HG02970 (cell line): ENCODE measurements around the gene CBFA2T3.

ENCODE experiments used
- ATAC-seq: cut with Tn5 transposase; IDR thresholded peaks from one replicate; pipeline ENCODE4 v1.9.1; 2021; ENCODE audit warnings: mild to moderate bottlenecking, moderate library complexity, moderate number of reproducible peaks; ENCODE audit not compliant: unreplicated experiment, low FRiP score

CBFA2T3 gene

GRCh38 chr16:88913870-88914269, 63.1 kb downstream of the CBFA2T3 start:
- no peak for ATAC-seq

DNA sequence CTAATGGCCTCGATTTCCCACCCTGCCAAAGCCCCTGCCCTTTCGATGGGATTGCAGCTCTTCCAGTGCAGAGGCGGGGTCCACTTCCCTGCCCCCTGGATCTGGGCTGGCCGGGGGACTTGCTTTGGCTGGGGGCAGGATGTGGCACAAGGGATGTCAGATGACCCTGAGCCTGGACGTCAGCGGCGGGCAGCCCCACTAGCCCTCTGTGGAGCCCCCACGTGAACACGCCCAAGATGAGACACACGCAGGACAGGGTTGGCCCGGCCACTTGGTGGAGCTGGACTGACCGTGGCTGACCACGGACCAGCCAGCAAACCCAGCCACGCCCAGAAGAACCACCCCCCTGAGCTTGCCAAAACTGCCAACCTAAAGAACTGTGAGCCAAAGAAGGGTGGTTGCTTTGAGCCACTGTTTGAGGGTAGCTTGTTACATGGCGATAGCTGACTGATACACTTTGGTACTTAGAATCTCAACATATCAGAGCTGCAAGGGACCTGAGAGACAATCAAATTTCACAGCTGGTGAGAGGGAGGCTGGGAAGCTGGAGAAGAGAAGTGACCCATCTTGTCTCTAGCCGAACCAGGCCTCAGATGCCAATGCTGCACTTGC, 63.9 kb downstream of the CBFA2T3 start:
- ATAC-seq, result no peak

DNA sequence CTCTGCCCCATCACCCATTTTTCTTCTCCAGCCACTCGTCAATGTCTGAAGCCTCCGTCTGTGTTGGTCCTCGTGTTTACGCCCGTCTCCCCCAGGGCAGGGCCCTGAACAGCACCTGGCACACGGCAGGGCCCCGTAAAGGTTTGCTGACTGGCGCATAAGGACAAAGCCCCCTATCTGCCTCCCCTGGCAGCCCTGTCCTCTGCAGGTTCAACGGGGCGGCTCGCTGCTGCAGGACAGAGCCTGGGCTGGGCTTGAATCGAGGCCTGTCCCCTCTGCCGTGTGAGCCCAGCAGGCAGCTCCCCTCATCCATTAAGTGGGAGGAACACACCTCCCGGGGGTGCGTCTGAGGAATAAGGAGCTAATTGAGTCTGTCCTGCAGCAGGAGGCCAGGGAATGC, 64.5 kb downstream of the CBFA2T3 start:
- no peak for ATAC-seq

DNA sequence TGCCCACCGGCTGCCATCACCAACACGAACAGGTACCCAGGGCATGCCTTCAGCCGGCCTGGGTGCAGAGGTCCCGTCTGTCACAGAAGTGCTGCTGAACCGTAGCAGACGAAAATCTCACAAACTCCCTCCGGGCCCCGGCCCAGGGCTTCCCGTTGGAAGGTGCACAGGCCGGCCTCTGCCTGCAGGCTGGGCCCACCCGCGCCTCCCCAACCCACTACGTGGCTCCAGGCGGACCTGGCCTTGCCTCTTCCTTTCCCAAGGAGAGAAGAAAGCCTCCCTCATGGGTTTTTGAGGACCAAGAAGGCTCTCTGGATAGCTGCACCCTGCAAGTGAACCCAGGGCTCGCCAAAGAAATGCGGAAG, 65.1 kb downstream of the CBFA2T3 start:
- ATAC-seq, result no peak

DNA sequence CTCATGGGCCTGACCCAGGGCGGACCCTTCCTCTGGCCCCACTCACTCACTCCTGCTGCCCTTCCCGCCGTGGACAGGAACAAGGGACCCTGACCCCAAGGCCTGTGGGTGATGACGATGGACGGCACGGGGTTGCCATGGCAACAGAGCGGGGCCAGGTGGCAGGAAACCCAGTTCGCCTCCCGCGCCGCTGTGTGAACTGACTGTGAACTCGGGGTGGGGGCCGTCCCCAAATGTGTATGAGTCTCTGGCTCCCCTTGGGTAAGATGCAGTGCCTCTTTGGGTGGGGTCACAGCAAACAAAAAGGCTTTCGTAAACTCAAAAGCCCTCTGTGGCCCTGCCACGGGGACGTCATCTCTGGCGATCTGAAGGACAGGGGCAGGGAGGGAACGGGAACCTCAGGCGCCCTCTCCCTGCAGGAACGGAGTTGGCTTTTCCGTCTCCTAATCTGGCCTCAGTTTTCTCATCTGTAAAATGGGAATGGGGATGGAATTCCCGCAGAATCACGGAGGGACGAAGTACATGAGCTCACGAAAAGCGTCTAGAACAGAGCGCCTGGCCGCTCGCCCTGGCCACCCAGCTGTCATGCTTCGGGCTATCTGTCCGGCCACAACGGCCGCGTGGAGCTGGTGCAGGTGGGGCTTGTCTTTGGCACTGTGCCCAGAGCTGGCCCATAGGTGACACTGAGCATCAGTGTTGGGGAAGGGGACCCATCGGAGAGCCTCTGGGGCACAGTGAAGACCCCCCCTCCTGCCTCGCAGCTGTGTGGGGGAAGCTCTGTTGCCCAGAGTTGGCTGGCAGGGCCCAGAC, 65.7 kb downstream of the CBFA2T3 start:
- no peak for ATAC-seq

- no peak for ATAC-seq
Observed at GRCh38 chr16:88910284-88911135, 66.5 kb downstream of the CBFA2T3 start.

DNA sequence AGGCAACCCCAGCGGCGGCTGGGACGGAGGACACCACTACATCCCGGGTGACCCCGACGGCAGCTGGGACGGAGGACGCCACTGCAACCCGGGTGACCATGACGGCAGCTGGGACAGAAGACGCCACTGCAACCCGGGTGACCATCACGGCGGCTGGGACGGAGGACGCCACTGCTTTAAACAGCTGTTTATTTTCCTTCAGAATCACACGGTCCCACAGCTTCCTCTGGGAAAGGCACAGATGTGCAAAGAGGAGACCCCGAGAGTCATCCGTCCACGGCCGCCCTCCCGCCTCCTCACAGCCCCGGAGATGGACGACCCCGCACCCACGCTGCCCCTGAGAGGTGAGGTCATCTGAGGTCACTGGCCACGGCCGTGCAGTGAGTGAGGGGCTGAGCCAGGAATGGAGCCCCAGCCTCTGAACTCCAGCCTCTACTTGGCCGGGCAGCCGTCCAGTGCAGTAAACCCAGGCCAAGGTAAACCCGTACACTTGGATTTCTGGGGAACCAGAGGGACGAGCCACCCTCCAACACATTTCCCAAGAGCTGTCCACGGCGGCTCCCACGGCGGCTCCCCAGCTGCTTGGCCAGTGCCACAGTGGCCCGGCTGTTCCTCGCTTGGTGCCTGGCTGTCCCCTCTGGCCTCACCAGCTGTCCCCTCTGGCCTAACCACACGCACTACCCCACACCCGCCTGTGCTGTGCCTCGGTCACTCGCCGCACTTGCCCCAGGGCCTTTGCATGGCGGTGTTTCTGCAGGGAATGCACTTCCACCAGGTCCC, 67.4 kb downstream of the CBFA2T3 start:
- ATAC-seq, result no peak

- ATAC-seq, result no peak
Observed at GRCh38 chr16:88908307-88908706, 68.7 kb downstream of the CBFA2T3 start.

DNA sequence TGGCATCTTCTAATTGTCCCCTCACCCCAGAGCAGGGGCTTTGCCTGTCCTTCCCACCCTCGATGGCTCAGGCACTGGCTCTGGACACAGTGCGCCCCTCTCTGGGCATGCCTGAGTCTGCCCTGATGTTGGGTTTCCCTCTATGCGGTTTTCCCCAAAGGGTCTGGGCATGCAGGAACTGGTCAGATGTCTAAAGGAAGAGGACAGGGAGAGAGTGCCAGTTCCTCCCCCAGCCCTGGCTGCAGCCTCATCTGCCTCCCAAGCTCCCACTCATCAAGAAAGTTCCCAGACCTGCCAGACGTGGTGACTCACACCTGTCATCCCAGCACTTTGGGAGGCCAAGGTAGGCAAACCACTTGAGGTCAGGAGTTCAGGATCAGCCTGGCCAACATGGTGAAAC, 69.2 kb downstream of the CBFA2T3 start:
- ATAC-seq, result no peak

DNA sequence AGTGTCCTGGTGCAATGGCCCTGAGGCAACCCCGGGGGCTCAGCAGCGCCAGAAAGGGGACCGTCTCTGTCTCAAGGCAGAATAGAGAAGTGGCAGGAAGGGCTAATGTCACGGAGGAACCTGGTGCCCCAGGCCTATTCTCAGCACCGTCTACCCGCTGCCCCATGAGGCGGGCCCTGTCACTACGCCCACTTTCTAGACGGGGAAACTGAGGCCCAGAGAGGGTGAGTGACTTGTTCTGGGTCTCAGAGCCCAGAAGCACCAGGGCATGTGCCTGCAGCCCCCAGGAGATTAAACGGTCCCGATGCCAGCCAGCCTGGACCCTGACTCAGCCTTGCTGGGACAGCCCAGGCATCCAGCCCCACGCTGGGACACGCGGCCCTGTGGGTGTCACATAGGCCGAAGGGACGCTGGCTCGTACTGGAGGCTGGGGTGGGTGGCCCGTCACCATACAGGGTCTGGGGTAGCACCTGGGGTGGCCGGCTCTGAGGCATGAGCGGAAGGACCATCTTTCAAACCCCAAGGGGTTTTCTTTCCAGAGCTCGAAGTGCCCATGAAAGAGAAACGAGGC, 70.4 kb downstream of the CBFA2T3 start:
- ATAC-seq, result no peak

GRCh38 chr16:88906020-88906419, 71.0 kb downstream of the CBFA2T3 start:
- no peak for ATAC-seq

- ATAC-seq, result no peak
Observed at GRCh38 chr16:88905563-88905962, 71.4 kb downstream of the CBFA2T3 start.

DNA sequence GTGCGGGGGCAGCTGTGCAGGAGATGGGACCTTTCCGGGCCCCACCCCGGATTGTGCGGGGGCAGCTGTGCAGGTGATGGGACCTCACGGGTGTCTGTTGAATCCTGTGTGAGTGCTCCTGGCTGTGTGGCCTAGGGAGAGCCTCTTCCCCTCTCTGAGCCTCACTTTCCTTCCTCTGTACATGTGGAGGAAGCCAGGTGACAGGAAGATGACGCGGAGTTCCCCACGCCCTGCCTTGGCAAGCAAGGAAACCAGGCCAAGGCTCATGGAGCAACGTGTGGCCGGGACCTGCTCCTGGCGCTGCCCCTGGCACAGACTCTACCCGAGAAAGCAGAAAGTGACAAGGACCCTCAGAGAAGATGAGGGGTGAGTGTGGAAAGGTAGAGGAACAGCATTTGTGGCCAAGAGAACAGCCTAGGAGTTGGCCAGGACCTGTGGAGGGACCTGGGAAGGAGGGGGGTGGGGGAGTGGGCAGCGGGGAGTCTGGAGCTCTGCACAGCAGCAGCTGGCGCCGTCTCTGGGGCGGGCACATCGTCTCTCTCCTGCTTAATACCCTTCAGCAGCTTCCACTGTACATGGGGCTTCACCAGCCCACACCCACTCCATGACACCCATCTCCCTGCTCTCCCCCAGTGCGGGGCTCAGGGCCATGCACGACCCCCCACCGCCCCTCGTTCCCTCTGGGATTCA, 72.2 kb downstream of the CBFA2T3 start:
- no peak for ATAC-seq

- ATAC-seq, result no peak
Observed at GRCh38 chr16:88903267-88903666, 73.7 kb downstream of the CBFA2T3 start.

DNA sequence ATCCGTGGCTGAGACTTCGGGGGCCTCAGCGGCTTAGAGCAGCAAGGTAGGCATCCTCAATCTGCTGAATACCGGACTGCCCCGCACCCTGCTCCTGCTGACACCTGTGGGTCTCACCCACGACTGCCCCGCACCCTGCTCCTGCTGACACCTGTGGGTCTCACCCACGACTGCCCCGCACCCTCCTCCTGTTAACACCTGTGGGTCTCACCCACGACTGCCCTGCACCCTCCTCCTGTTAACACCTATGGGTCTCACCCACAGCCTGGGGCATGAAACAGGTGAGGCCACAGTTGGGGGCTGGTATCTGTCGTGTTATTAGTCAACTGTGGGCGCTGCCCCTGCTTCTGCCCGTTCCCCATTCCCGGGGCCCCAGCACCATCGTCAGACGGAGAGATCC, 74.3 kb downstream of the CBFA2T3 start:
- ATAC-seq, result no peak

DNA sequence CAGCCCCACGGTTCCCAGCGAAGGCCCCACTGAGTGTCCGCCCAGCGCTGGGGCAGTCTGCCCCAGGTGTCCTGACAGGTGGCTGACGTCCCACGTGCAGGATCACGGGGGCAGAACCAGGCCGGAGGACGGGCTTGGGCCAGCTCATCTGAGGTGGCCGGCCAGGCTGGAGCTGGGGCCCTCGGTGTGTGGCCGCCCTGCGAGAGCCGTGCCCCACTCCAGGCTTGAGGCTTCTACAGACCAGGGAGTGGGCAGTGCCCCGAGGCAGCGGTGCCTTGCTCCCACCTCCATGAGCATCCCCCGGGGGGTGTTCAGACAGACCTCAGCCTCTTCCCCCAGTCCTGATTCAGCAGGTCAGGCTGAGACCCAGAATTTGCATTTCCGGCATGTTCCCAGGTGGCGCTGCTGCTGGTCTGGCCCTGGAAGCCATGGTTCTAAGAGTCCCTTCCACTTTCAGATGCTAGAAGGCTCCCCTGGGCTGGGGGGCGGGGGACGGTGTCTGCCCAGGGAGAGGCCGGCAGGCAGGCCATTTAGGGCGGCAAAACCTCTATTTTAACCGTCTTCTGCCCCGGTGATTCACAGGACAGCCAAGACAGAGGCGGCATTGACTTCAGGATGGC, 75.2 kb downstream of the CBFA2T3 start:
- no peak for ATAC-seq

- ATAC-seq, result no peak
Observed at GRCh38 chr16:88900662-88901052, 76.3 kb downstream of the CBFA2T3 start.

- ATAC-seq, result no peak
Observed at GRCh38 chr16:88899901-88900661, 76.9 kb downstream of the CBFA2T3 start.
